ENCODE results near the gene NID1. TPM values are rescaled to one million over a fixed set of nuclear protein-coding genes. Genes with fewer than 3 reads are reported as not detected.
"Not testable (repeated sequence)": the region's sequence is repeated elsewhere in the genome, so short reads cannot be mapped to it uniquely, and the experiment has no call there.

Gene NID1
- total and polyA plus RNA-seq, 4 donors, result 21.2 to 90.1 (median 55.2) TPM

GRCh38 chr1:235974616-235975015 is 90.3 kb downstream of the NID1 start:
- Histone ChIP-seq H3K36me3 (ENCODE audit: control insufficient read depth in 4 of 4, insufficient read depth in 3 of 4, low read depth in 1 of 4, low read length in 3 of 4) (peaks cover 11 to 39% (median 33%) of the 10 kb centered on the region in 4 donors), H3K4me3 (ENCODE audit: low read depth in 1 of 3, low read length in 3 of 3) (no peak overlapping the region)
- 72% methylated on average over 1 of the region's 1 CpG for WGBS

GRCh38 chr1:235972691-235973090 is 92.2 kb downstream of the NID1 start:
- Histone ChIP-seq H3K4me1 (ENCODE audit: control insufficient read depth in 4 of 4, insufficient read depth in 4 of 4, low read length in 3 of 4) (peaks cover 0 to 15% (median 12%) of the 10 kb centered on the region in 4 donors), H3K36me3 (ENCODE audit: control insufficient read depth in 4 of 4, insufficient read depth in 3 of 4, low read depth in 1 of 4, low read length in 3 of 4) (peaks cover 6 to 25% (median 14%) of the 10 kb centered on the region in 4 donors), H3K27ac (ENCODE audit: low read depth in 1 of 2, low read length in 2 of 2) (peak overlapping the region in 1 of 2 donors; percentile 77)
- not testable (repeated sequence) for H3K9ac ChIP-seq (ENCODE audit: low read depth in 1 of 2, low read length in 2 of 2); H3K27me3 ChIP-seq (ENCODE audit: control insufficient read depth in 4 of 4, insufficient read depth in 4 of 4, low read length in 3 of 4); DNase-seq (ENCODE audit: low spot score); H3K4me3 ChIP-seq (ENCODE audit: low read depth in 1 of 3, low read length in 3 of 3); H3K9me3 ChIP-seq (ENCODE audit: control insufficient read depth in 4 of 4, low read length in 3 of 4)
- 84% methylated on average over 3 of the region's 3 CpGs for WGBS

More at GRCh38 chr1:235974616-235975015, 90.3 kb downstream of the NID1 start:
- Histone ChIP-seq H3K9ac (ENCODE audit: low read depth in 1 of 2, low read length in 2 of 2) (no peak overlapping the region), H3K4me1 (ENCODE audit: control insufficient read depth in 4 of 4, insufficient read depth in 4 of 4, low read length in 3 of 4) (peaks cover 0 to 15% (median 12%) of the 10 kb centered on the region in 4 donors), H3K27me3 (ENCODE audit: control insufficient read depth in 4 of 4, insufficient read depth in 4 of 4, low read length in 3 of 4) (no peaks in the 10 kb centered on the region), H3K27ac (ENCODE audit: low read depth in 1 of 2, low read length in 2 of 2) (no peak overlapping the region), H3K9me3 (ENCODE audit: control insufficient read depth in 4 of 4, low read length in 3 of 4) (no peaks in the 10 kb centered on the region)
- no peak for DNase-seq (ENCODE audit: low spot score)
- TF ChIP-seq YY1 (IDR thresholded peaks at IDR 0.05), result no peak
- TF ChIP-seq NR2F2 (IDR thresholded peaks at IDR 0.05), result no peak
- TF ChIP-seq TAF1 (conservative IDR thresholded peaks at IDR 0.05), result no peak
- TF ChIP-seq CTCF (IDR thresholded peaks at IDR 0.05; ENCODE audit: low read depth, low read length, missing input control), result no peak
- TF ChIP-seq RXRA (IDR thresholded peaks at IDR 0.05), result no peak
- no peak for TF ChIP-seq FOXA2 (IDR thresholded peaks at IDR 0.05)
- no peak for TF ChIP-seq HNF4A (conservative IDR thresholded peaks at IDR 0.05)
- TF ChIP-seq HNF4G (IDR thresholded peaks at IDR 0.05), result no peak
- TF ChIP-seq SP1 (IDR thresholded peaks at IDR 0.05), result no peak
- no peak for TF ChIP-seq FOXA1 (IDR thresholded peaks at IDR 0.05)
- no peak for TF ChIP-seq RAD21 (IDR thresholded peaks at IDR 0.05)
- TF ChIP-seq ATF3 (IDR thresholded peaks at IDR 0.05), result no peak
- no peak for TF ChIP-seq MAX (IDR thresholded peaks at IDR 0.05)
- TF ChIP-seq ZBTB33 (IDR thresholded peaks at IDR 0.05), result no peak
- no peak for TF ChIP-seq GABPA (IDR thresholded peaks at IDR 0.05 in 1 of 2, conservative IDR thresholded peaks at IDR 0.05 in 1 of 2)

GRCh38 chr1:235972311-235972689 is 92.6 kb downstream of the NID1 start:
- TF ChIP-seq GABPA (IDR thresholded peaks at IDR 0.05 in 1 of 2, conservative IDR thresholded peaks at IDR 0.05 in 1 of 2), result peak in 1 of 2 donors; percentile 8
- TF ChIP-seq HNF4G (IDR thresholded peaks at IDR 0.05), result no peak
- 54% methylated on average over 5 of the region's 5 CpGs for WGBS
- peak overlapping the region; percentile 53 to 77 for H3K27ac ChIP-seq (ENCODE audit: low read depth in 1 of 2, low read length in 2 of 2)
- H3K4me3 ChIP-seq (ENCODE audit: low read depth in 1 of 3, low read length in 3 of 3), result peak overlapping the region in 1 of 3 donors; percentile 5
- H3K27me3 ChIP-seq (ENCODE audit: control insufficient read depth in 4 of 4, insufficient read depth in 4 of 4, low read length in 3 of 4), result no peaks in the 10 kb centered on the region
- DNase-seq (ENCODE audit: low spot score), result no peak
- H3K36me3 ChIP-seq (ENCODE audit: control insufficient read depth in 4 of 4, insufficient read depth in 3 of 4, low read depth in 1 of 4, low read length in 3 of 4), result peaks cover 2 to 21% (median 10%) of the 10 kb centered on the region in 4 donors
- no peaks in the 10 kb centered on the region for H3K9me3 ChIP-seq (ENCODE audit: control insufficient read depth in 4 of 4, low read length in 3 of 4)
- H3K4me1 ChIP-seq (ENCODE audit: control insufficient read depth in 4 of 4, insufficient read depth in 4 of 4, low read length in 3 of 4), result peaks cover 0 to 15% (median 12%) of the 10 kb centered on the region in 4 donors
- H3K9ac ChIP-seq (ENCODE audit: low read depth in 1 of 2, low read length in 2 of 2), result peak overlapping the region in 1 of 2 donors; percentile 32
